Stimulated activated CD4-positive, alpha-beta T cell treated with anti-CD3 and anti-CD28 coated beads, Interleukin-15, amount 100 ng/mL, for 1 hour (primary cell): ENCODE results near the gene DOCK1.
"Not testable (repeated sequence)": the region's sequence is repeated elsewhere in the genome, so short reads cannot be mapped to it uniquely, and the experiment has no call there.

Experiments
- DNase-seq, 2 donors: peaks; one replicate each; pipeline ENCODE4 v3.0.0-alpha.2; 2020; ENCODE audit warnings: low read depth in 1 of 2, low spot score in 1 of 2

DOCK1 gene

DNA sequence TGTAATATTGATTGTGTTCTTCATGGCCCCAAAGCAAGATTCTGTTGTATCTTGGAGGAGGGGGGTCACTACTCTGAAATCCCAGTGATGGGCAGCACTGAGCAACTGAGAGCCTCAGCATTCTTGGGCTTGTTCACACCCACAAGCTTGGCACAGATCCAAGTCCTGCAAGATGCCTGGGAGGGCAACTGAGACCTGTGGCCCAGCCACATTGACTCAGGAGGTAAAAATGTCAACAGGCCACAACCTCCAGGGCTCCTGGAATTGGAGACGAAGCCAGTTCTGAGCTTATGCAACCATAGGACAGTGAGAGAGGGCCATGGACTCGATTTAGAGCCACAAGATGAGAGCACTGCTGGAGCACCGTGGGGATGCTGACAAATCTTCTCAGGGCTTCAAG, 3.1 kb upstream of the DOCK1 start:
- DNase-seq: no peak

DNA sequence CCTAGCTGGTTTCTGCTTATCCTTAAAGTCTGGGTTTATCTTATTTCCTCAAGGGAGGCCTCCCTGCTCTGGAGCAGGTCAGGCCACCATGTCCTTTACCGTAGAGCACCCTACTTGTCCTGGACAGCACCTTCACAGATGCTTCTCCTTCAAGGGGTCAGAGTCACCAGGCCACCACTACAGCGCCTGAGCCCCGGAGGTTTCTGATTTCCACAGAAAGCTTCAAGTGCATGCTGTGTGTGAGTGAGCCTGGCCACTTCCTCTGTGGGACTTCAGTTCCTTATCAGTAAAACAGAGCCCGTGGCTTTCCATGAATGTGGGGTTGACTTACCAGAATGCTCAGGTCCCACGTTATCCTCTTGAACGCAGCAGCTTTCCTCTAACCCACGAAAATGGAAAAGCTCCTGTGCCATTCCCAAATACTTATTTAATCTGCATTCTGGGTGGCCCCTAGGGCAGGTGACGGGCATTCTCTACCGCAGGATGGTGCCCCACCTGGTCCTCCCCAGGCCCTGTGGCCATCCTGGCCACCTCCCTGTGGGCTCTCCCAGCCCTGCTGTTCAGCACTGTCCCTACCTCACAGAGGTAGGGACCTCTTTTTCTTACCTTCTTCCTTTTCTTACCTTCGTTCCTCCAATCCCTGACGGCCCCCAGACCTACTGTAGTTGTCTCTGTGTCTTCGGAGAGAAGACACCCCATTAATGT, 1.4 kb upstream of the DOCK1 start:
- no peak for DNase-seq

DNA sequence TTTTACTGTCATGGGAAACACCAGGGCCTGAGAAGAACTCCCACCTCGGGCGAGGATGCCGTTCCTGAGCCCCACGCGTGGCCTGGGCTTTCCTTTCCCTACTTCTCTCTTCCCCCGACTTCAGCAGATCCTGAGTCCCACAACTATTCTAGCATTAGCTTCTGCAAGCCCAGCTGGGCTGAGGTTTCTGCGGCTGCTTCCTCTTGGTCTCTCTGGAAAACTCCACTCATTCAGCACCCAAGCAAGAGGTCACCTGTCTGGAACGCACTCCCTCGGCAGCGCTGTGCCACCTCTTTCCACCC, 761 bp upstream of the DOCK1 start:
- DNase-seq: no peak

DNA sequence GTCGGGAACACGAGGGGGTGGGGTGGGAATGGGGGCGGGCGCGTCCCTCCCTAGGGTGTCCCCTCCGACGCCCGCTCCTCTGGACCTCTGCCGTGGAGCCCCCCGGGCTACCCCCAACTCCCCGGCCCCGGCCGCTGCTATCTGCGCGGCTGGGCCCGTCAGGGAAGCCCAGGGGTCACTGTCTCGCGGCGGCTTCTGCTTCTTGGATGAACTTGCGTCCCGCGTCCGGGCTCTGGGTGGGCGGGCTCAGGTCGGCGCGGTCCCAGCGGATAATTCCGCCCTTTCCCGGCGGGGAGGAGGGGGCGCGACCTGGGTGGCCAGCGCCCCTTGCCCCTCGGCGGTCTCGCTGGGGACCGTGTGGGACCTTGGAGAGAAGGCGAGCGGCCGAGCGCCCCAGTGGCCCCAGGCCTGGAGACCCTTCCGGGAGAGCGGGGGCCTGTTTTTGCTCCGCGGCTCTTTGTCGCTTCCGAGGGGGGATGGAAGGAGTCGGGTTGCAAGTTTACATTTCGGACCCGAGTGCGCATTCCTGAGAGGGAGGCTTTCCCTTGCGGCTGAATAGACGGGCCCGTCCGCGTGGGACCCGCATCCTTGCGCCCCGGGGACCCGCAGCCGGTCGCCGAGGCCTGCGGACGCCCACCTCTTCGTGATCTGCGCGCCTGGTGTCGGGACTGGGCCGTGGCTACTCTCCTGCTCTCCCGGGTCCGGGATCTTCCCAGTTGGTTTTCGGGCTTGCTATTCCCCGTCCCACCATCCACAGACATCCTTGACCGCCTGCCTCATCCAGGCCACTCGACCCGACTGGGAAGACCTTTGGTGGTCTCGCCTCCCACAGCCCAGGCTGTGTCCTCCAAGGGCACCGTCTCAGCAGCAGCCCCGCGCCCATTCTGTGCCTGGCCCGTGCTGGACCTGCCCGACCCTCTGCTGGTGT, 812 bp downstream of the DOCK1 start:
- DNase-seq: no peak

DNA sequence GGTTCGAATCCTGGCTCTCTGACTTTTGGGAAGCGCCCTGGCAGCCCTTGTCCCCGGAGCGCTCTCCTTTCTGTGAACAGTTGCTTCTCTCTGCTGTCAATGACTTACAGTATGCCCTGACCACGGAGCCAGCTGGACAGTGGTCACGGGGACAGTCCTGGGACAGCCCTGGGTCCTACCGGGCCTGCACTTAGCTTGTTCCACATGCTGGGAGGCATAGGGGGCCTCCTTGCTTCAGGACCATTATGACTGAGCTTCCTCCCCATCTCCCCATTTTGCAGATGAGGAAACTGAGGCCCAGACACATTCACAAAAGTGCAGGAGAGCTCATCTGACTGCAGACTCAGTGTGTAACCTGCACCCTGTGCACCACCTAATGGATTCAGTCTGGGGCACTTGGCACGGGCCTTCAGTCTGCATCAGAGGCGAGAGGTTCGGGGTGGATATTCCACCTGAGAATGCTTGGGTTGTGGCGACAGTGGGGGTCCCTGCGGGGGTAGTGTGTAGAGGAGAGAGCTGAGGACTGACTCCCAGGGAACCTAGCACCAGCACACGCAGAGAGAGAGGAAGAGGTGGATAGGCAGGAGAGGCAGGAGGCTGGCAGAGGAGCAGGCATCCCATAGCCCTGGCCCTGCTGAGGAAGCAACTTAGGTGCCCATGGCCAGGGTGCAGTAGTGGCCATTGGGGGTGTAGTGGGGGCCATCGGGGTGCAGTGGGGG, 1.6 kb downstream of the DOCK1 start:
- DNase-seq: no peak

DNA sequence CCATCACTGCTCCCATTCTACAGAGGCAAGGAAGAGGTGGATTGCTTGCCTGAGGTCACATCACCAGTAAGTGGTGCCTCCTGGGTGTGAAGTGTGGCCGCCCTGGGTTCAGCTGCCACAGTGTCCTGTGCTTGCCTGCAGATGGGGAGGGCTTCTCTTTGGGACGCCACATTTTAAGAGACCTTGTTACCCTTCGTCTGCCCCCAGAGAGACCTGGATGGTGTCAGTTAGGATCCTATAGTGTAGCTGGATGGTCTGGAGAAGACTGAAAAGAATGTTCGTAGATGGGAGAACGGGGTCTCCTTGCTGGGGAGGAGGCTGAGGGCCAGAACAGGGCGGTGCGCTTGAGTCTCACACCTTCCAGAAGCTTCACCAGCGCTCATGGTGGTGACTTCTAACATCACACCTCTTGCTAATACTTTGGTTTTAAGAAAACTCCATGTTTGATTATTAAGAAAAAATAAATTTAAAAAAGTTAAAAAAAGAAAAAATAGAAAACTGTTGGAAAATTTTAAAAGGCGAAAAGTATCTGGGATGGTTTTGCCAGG, 2.3 kb downstream of the DOCK1 start:
- no peak for DNase-seq

DNA sequence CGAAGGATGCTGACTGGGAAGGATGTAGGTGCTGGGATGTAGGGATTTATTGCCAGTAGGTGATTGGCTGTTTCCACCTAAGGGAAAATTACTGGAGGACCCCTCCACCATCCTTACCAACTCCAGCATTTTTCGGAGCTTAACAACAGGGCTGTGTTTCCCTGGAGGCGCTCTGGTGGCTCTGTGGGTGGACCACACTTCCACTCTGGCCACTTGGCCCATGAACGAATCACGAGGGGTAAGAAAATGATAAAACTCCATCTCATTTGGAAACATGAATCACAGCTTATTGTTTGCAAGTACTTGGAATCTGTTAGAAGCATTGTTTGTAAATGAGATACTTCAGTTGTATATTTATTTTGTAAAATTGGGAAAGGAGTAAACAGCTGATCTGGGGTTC, 3.0 kb downstream of the DOCK1 start:
- no peak for DNase-seq

DNA sequence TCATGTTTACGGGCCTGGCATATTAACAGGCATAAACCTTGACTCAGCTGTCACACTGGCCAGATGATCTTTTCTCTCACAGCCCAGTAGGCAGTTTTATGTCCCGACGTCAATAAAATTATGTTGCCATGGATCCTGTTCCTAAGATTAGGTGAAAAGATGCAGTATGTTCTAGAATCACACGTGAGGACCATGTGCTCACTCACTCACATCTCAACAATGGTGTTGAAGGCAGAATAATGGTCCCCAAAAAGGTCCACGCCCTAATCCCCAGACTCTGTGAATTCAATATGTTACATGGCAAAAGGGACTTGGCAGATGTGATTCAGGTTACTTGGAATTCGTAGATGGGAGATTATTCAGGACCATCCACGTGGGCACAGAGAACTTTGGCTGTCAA, 3.5 kb downstream of the DOCK1 start:
- DNase-seq: no peak

DNA sequence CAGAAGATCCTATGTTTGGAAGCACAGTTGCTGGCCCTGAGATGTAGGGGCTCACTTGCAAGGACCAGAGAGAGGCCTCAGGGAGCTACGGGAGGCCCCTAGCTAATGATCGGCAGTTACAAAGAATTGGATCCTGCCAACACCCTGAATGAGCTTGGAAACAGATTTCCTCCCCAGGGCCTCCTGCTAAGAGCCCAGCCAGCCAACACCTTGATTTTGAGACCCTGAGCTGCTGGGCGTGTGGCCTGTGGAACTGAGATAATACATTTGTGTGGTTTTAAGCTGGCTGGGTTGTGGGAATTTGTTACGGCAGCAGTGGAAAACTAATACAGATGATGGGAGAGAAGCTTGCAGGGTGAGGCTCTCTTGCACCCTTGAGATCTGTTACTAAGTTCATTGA, 3.9 kb downstream of the DOCK1 start:
- no peak for DNase-seq

DNA sequence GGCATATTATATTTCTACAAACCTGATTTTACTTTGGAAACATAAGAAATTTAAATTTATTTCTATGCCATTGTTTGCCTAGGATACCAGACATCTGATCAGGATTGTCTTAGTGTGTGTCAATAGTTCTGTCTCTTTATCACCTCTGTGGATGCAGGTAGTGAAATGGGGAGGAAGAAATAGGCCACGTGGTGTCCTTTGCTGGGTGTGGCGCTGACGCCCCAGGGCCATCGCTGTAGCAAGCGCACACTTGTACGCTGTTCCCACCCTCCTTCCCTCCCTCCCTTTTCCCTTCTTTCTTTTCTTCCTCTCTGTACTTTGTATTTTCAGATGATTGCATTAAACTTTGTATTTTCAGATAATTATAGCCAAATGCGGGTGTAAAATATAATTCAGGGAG, 5.0 kb downstream of the DOCK1 start:
- DNase-seq: no peak

DNA sequence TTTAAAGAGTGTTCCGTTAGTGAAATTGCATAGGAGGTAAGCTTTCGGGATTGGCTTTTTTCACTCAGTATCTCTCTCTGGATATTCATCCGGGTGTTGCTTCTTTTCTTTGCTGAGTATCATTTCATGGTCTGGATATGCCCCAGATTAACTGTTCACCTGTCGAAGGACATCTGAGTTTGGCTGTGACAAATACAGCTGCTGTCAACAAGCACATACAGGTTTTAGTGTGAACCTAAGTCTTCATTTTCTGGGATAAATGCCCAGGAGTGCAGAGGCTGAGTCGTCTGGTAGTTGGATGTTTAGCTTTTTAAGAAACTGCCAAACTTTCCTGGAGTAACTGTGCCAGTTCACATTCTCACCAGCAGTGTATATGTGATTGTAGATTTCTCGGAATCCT, 5.6 kb downstream of the DOCK1 start:
- DNase-seq: no peak

DNA sequence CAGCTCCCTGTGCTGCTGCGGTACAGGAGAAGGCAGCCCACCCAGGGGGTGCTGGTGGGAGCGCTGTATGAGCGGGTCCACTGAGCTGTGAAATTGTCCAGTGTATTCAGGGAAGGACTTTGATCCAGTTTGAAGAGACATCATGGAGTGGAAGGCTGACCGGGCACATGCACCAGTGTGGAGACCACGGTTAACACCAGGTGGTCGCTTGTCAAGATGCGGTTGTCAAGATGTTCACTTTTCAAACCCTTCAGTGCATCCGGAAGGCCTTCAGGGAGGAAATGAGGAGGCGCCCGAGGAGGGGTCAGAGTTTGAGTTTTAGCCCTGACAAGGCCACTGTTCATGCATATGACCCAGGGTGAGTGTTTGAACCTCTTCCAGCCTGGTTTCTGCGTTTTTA, 6.1 kb downstream of the DOCK1 start:
- DNase-seq: no peak

DNA sequence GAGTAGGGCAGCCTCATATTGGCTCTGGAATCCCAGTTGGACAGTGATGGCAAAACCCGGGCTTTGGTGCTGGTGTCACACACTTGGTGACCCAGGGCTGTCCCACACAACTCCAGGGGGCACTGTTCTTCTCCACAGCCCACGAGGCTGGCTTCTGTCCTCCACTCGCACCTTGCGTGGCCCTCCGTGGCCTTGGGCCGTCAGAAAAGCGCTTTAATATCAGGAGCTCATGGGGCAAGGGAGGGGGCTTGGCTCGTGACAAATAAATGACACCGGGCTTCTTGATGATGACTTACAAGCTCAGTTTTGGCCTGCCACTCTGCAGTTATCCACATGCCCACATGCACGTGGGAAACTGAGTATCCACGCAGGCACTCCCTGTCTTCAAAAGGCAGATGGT, 8.1 kb downstream of the DOCK1 start:
- no peak for DNase-seq

DNA sequence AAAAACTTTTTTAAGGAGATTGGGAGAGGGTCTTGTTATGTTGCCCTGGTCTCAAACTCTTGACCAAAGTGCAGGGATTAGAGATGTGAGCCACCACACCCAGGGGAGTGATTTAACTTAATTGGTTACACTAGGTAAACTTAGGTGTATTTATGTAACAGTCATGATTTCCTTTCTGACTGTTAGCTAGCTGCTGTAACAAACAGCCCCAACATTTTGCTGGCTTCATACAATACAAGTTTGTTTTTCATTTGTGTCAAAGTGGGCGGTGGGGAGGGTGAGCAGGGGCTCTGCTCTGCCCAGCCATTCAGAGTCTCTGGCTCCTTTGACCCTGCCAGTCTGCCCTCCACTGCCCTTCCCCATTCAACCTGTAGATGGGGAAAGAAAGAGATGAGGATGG, 9.3 kb downstream of the DOCK1 start:
- DNase-seq: no peak

DNA sequence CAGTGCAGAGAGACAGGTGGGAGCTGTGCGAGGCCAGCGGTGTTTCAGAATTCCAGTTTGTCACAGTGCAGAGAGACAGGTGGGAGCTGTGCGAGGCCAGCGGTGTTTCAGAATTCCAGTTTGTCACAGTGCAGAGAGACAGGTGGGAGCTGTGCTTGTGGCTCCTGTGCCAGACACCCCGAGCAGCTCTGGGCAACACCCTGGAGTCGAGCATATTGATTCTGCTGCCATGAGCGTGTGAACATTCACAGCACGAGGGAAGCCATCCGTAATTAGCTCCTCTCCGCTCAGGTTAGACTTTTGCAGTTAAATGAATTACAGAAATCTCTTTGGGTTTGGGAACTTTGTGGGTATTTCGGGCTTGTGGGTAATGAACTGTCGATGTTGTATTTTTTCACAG, 11.7 kb downstream of the DOCK1 start:
- not testable (repeated sequence) for DNase-seq

DNA sequence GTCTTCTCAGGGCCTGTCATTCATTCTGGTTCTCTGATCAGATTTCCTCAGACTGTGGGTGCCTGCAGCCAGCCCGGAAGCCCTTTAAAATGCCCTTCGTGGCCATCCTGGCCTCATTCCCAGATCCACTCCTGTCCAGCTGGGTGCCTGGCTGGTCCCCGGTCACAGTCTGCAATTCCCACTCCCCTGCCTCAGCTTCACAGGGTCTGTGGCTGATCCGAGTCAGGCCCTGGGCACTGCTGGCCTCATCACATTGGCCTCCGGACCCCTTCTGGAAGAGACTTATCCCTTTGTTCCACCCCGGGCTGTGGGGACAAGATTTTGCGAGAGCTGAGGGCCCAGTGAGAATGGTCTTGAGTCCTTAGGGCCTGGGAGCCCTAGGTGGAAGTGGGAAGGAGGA, 12.1 kb downstream of the DOCK1 start:
- DNase-seq: no peak

DNA sequence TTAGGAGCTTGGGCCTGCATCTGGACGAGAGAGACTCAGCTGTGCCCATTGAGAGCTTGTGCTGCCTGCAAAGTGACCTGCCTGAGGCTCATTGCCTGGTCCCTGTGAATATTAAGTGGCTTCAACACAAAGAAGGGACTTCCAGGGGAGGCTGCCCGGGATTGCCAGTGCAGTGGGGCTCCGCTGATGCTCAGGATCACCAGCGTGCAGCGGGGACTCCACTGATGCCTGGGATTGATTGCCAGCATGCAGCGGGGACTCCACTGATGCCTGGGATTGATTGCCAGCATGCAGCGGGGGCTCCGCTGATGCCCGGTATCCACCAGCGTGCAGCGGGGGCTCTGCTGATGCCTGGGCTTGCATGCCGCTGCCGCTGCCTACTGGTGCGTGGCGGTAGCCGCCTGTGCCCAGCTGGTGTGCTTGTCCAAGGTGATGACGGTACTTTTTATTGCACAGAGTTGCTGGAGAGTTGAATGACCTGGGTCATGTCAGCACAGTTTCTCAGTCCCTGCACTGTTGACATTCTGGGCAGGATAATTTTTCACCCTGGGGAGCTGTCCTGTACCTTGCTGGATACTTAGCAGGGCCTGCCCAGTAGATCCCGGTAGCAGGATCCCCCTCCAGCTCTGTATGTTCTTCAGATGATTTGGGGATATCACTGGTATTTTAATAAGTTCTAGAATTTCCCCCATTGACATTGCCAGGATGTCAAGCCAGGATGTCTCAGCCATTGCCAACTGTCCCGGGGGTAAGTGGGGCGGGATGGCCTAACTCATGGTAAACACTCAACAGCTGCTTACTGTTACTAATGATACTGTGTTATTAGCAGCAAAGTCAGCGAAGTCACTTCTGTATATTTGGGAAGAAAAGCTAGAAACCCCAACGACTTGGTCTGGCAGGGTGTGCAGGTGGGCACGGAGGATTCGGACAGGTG, 13.0 kb downstream of the DOCK1 start:
- no peak for DNase-seq

DNA sequence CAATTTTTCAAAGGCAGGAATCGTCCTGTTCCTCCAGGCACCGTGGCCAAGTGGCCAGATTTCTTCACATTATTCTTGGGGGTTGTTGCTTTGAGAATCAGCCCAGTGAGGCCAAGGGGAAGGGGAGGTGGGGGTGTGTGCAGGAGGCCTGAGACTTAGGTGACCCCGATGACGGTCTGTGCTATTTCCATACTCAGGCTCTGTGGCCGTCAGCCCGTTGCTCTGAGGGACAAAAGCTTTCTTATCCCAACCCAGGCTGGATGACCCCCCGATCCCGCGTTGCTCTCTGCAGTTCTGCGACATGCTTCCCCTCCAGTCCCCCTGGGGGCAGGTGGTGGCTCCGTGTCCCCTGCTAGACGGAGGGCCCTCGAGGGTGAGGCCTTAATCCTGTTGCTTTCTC, 14.2 kb downstream of the DOCK1 start:
- DNase-seq: no peak

DNA sequence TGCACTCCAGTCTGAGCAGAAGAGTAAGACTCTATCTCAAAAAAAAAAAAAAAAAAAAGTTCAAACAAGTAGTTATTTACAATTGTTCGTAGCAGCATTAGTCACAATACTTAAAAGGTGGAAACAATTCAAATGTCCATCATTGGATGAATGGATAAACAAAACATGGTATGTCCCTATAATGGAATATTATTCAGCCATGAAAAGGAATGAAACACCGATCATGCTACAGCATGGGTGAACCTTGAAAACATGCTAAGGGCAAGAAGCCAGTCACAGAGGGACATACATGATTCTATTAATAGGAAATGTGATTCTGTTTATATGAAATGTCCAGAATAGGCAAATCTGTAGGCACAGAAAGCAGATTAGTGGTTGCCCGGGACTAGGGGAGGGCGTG, 15.9 kb downstream of the DOCK1 start:
- no peak for DNase-seq

DNA sequence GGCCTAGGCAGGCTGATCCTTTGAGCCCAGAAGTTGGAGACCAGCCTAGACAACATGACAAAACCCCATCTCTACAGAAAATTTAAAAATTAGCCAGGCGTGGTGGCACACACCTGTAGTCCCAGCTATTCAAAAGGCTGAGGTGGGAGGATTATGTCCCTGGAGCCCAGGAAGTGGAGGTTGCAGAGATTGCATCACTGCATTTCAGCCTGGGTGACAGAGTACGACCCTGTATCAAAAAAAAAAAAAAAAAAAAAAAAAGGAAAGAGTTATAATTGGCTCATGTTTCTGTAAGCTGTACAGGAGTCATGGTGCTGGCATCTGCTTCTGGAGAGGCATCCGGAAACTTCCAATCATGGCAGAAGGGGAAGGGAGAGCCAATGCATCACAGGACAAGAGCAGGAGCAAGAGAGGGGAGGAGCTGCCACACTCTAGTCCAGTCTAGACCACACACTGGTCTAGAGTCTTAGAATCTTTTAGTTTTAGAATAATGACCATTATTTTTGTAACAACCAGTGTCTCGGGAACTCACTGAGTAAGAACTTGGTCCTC, 16.8 kb downstream of the DOCK1 start:
- no peak for DNase-seq
